ENCODE data around the gene DNPEP. TPM values are rescaled to one million over a fixed set of nuclear protein-coding genes. Genes with fewer than 3 reads are reported as not detected.

Gene DNPEP
- total RNA-seq, 1 donor from 2014 or later: 148 TPM

DNA sequence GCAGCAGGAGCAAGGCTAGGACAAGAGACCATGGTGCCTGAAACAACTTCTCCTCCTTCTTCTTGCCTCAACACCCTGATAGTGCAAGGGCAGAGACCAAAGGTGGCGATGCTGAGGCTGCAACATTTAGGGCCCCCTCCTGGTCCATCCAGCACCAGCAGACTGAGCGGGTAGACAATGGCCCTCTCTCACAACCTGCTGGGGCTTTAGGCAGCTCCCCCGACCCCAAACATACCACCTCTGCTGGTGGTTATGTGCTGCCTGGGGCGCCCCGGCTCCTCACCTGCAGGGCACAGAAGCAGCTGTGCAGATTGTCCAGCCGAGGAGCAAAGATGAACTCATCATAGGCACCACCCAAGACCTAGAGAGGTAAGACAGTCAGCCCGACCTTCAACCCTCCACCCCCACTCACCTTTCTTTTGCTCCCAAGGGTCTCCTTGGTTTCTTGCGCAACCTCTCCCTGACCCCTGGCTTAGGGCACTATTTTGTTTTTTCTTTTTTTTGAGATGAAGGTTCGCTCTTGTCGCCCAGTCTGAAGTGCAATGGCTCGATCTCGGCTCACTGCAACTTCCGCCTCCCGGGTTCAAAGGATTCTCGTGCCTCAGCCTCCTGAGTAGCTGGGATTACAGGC is 3.5 kb downstream of the DNPEP start:
- intact Hi-C loops (cut with micrococcal nuclease): loop anchor here (10.0 kb wide), 1 partner anchor 1099 kb away; no protein-coding TSS in a partner anchor

DNA sequence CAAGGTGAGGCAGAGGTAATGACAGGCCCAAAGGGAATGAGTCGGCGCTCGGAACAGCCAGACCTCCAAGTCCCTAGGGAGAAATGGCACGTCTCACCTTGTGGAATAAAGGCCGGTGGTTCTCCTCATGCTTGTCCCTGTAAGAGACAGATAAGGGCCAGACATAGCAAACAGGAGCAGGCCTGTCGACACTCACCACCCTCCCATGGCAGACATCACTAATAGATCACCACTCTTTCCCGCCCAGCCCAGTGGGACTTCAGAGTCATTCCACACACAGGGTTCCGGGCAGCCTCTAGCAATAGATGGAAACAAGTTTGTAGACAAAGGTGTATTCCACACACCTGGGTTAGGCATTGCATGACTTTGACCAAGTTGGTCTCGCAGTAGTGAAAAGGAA is 6.3 kb downstream of the DNPEP start:
- H3K9me3 Mint-ChIP-seq: no peaks in the 10 kb centered on the region
- H3K4me1 Mint-ChIP-seq: peaks cover 3% of the 10 kb centered on the region
- no peak overlapping the region for H3K4me3 Mint-ChIP-seq
- no peak for DNase-seq
- intact Hi-C loops (cut with micrococcal nuclease): loop anchor here (10.0 kb wide), 1 partner anchor 1097 kb away; no protein-coding TSS in a partner anchor
- H3K27ac Mint-ChIP-seq: no peak overlapping the region
- H3K27me3 Mint-ChIP-seq: no peaks in the 10 kb centered on the region
- H3K36me3 Mint-ChIP-seq (ENCODE audit: low read depth): peaks cover 60% of the 10 kb centered on the region

More for the DNA sequence above, 3.5 kb downstream of the DNPEP start:
- no peaks in the 10 kb centered on the region for H3K9me3 Mint-ChIP-seq
- H3K27me3 Mint-ChIP-seq: no peaks in the 10 kb centered on the region
- H3K4me1 Mint-ChIP-seq: peaks cover 12% of the 10 kb centered on the region
- no peak overlapping the region for H3K27ac Mint-ChIP-seq
- no peak overlapping the region for H3K4me3 Mint-ChIP-seq
- no peak for DNase-seq
- peaks cover 57% of the 10 kb centered on the region for H3K36me3 Mint-ChIP-seq (ENCODE audit: low read depth)

DNA sequence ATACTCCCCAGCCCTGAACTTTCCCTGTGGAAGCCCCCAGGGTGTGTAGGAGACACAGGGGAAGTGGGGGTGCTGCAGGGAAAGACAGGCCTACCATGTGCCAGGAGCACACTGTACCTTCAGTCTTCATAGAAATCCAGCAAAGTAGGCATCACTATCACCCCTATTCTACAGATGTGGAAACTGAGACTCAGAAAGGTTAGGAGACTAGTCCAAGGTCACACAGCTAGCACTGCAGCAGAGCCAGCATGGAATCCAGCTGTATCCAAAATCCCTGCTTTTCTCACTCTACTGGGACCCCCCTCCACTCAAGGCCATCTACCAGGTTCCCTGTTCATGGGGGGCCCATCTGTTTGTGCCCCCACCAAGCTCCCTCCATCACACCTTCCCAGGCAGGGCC is 6.8 kb downstream of the DNPEP start:
- Mint-ChIP-seq H3K4me3 (no peak overlapping the region), H3K27ac (no peak overlapping the region), H3K4me1 (no peaks in the 10 kb centered on the region), H3K36me3 (ENCODE audit: low read depth) (peaks cover 57% of the 10 kb centered on the region), H3K9me3 (no peaks in the 10 kb centered on the region), H3K27me3 (no peaks in the 10 kb centered on the region)
- DNase-seq: no peak
- intact Hi-C loops (cut with micrococcal nuclease): loop anchor here (10.0 kb wide), 1 partner anchor 1096 kb away; no protein-coding TSS in a partner anchor

DNA sequence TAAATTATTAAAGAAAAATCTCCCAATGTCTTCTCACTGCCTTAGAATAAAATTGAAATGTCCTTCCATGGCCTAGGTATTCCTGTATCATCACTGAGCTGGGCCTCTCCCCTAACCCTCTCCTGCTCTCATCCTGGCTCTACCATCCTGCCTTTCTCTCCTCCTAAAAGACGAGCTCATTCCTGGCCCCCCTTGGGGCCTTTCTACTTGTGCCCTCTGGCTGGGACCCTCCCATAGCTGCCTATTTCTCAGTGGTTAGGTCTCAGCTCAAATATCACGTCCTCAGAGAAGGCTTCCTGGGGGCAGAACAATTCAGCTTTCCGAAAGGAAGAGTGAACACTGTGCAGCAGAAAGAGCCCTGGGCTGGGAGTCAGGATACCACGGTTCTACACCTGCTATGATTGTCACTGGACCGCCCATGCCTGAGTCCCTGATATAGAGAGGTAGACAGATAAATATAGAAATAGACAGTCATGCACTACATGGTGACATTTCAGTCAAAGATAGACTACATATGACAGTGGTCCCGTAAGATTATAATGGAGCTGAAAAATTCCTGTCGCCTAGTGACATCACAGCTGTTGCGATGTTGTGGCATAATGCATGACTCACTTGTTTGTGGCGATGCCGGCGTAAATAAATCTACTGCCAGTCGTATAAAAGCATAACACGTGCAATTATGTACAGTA is 9.4 kb downstream of the DNPEP start:
- Mint-ChIP-seq H3K9me3 (no peaks in the 10 kb centered on the region), H3K36me3 (ENCODE audit: low read depth) (peaks cover 57% of the 10 kb centered on the region)

GRCh38 chr2:219369447-219369861 is 18.3 kb downstream of the DNPEP start:
- Mint-ChIP-seq H3K36me3 (ENCODE audit: low read depth) (peaks cover 18% of the 10 kb centered on the region), H3K27me3 (no peaks in the 10 kb centered on the region), H3K27ac (no peak overlapping the region), H3K4me3 (no peak overlapping the region), H3K9me3 (no peaks in the 10 kb centered on the region), H3K4me1 (no peaks in the 10 kb centered on the region)
- intact Hi-C loops (cut with micrococcal nuclease): no loop called here
- no peak for DNase-seq

More for the DNA sequence above, 9.4 kb downstream of the DNPEP start:
- Mint-ChIP-seq H3K4me3 (no peak overlapping the region), H3K27me3 (no peaks in the 10 kb centered on the region), H3K4me1 (no peaks in the 10 kb centered on the region), H3K27ac (no peak overlapping the region)
- DNase-seq: no peak
- intact Hi-C loops (cut with micrococcal nuclease): no loop called here

DNA sequence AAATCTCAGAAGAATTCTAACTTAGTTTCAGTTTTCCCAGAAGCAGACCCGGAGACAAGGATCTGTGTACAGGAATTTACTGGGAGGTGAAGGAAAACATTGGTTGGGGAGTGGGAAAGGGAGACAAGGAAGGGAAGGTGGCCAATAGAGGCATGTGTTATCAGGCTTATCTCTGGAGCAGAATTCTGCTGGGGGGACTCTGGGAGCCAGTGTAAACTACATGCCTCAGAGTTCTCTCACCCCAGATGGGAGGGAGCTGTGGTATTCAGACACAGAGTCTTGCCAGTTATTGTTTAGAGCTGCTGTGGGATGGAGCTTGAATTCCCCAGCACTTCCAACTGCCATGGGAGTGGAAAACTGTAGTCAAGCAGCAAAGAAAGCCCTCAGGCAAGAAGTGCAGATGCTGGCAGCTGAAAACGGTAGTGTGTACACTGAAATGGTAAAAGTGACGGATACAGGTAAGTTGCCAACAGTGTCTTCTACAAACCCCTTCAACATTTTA is 19.0 kb downstream of the DNPEP start:
- peaks cover 11% of the 10 kb centered on the region for H3K36me3 Mint-ChIP-seq (ENCODE audit: low read depth)
- no peaks in the 10 kb centered on the region for H3K4me1 Mint-ChIP-seq
- no peaks in the 10 kb centered on the region for H3K27me3 Mint-ChIP-seq
- no peak overlapping the region for H3K4me3 Mint-ChIP-seq
- intact Hi-C loops (cut with micrococcal nuclease): no loop called here
- H3K9me3 Mint-ChIP-seq: no peaks in the 10 kb centered on the region
- DNase-seq: no peak
- H3K27ac Mint-ChIP-seq: no peak overlapping the region

DNA sequence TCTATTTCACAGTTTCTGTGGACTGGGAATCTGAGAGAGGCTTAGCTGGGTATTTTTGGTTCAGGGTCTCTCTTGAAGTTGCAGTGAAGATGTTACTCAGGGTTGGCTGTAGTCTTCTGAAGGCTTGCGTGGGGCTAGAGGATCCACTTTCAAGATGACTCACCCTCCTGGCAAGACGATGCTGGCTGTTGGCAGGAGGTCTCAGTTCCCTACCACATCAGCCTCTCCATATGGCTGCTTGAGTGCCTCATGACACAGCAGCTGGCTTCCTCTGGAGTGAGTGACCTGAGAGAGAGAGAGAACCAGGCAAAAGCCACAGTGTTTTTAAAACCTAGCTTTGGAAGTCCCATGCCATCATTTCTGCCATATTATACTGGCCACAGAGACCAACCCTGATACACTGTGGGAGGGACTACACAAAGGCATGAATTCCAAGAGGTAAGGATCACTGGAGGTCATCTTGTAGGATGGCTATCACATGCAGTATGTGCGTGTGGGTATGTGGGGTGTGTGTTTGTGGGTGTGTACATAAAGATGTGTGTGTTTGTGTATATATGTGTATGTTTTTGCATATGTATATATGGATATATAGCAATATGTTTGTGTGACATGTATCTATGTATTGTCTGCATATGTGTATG is 25.1 kb downstream of the DNPEP start:
- peaks cover 4% of the 10 kb centered on the region for H3K4me1 Mint-ChIP-seq
- H3K36me3 Mint-ChIP-seq (ENCODE audit: low read depth): no peaks in the 10 kb centered on the region
- no peaks in the 10 kb centered on the region for H3K9me3 Mint-ChIP-seq
- intact Hi-C loops (cut with micrococcal nuclease): no loop called here
- DNase-seq: no peak
- no peak overlapping the region for H3K27ac Mint-ChIP-seq
- H3K4me3 Mint-ChIP-seq: no peak overlapping the region
- H3K27me3 Mint-ChIP-seq: peaks cover 27% of the 10 kb centered on the region

DNA sequence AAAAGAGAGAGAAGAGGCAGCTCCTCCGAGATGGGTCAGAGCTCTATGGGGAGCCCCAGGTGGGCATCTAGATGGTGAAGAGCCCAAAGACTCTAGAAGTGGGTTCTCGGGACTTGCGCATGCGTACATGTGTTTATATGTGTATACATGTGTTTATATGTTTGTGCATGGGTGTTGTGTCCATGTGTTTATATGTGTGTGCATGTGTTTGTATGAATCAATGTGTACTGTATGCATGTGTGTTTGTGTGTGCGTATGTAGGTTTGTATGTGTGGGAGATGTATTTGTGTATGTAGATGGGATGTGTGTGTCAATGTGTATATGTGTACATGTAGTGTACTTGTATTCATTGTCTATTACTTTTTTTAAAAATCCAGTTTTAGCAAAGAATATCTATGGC is 25.6 kb downstream of the DNPEP start:
- no peaks in the 10 kb centered on the region for H3K9me3 Mint-ChIP-seq
- peaks cover 28% of the 10 kb centered on the region for H3K27me3 Mint-ChIP-seq
- intact Hi-C loops (cut with micrococcal nuclease): no loop called here
- peaks cover 4% of the 10 kb centered on the region for H3K4me1 Mint-ChIP-seq
- no peak for DNase-seq
- no peak overlapping the region for H3K4me3 Mint-ChIP-seq
- no peak overlapping the region for H3K27ac Mint-ChIP-seq
- no peaks in the 10 kb centered on the region for H3K36me3 Mint-ChIP-seq (ENCODE audit: low read depth)

DNA sequence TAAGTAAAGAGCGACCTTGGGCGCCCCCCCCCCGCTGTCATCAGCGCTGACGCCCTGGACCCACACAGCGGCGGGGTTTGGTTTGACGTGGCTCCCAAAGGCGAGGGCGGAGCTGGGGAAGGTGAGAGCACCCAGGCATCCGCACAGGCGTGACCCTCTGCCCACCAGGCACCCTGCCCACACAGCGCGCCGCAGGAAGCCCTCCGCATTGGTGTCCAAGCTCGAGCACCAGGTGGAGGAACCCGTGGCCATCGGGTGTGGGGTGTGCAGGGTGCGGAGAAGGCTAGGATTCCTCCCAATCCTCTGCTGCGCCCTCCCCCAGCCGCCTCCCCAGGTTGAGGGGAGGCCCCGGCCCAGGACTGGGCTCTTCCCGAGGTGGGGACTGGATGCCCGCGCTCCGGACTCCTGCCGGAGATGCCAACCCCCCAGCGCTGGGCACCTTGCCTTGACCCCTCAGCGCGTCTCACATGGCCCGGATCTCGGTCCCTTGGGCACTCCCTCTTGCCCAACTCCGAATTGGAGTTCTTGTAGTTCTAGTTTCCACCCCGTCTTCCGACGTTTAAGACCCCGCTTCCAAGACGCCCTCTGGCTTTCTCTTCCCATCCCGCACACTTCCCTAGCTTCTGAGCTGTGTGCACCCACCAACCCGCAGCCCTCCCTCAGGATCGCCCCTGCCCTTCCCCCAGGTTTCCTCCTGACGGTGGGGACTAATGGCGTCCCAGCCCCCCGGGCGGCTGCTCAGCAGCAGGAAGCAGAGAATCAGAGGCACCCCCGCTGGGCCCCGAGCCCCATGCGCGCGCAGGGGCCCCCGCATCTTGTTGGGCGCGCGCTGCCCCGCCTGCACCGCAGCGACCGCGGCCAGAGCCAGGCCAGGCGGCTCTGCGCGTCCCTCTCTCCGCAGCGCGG is 29.3 kb downstream of the DNPEP start:
- Mint-ChIP-seq H3K27me3 (peaks cover 51% of the 10 kb centered on the region), H3K27ac (no peak overlapping the region), H3K36me3 (ENCODE audit: low read depth) (no peaks in the 10 kb centered on the region), H3K9me3 (no peaks in the 10 kb centered on the region), H3K4me1 (peaks cover 4% of the 10 kb centered on the region), H3K4me3 (no peak overlapping the region)
- intact Hi-C loops (cut with micrococcal nuclease): no loop called here
- DNase-seq: no peak

- Mint-ChIP-seq H3K4me3 (no peak overlapping the region), H3K36me3 (ENCODE audit: low read depth) (no peaks in the 10 kb centered on the region), H3K4me1 (no peaks in the 10 kb centered on the region), H3K27me3 (peaks cover 52% of the 10 kb centered on the region), H3K9me3 (no peaks in the 10 kb centered on the region), H3K27ac (no peak overlapping the region)
- DNase-seq: no peak
- intact Hi-C loops (cut with micrococcal nuclease): no loop called here
Observed at GRCh38 chr2:219356834-219357233, 30.9 kb downstream of the DNPEP start.

DNA sequence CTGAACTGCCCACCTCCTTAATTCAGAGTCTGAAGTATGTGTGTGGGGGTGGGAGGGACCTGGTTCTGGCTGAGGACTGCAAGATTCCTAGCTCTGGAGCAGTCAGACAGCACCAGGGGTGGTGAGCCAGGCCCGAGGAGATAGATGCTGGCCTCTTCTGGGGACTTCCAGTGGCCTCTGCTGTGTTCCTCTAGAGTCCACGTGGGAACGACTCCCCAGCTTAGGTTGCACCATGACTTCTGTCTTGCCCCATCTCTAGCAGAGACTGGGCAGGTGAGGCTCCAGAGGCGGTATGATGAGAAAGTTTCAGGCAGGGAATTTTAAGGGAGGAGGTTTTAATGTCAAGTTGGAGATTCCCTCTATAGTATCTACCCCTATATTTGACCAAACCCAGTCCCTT is 33.1 kb downstream of the DNPEP start:
- intact Hi-C loops (cut with micrococcal nuclease): no loop called here
- no peak for DNase-seq
- Mint-ChIP-seq H3K27ac (no peak overlapping the region), H3K4me3 (no peak overlapping the region), H3K9me3 (no peaks in the 10 kb centered on the region), H3K27me3 (peaks cover 41% of the 10 kb centered on the region), H3K36me3 (ENCODE audit: low read depth) (no peaks in the 10 kb centered on the region), H3K4me1 (no peaks in the 10 kb centered on the region)

DNA sequence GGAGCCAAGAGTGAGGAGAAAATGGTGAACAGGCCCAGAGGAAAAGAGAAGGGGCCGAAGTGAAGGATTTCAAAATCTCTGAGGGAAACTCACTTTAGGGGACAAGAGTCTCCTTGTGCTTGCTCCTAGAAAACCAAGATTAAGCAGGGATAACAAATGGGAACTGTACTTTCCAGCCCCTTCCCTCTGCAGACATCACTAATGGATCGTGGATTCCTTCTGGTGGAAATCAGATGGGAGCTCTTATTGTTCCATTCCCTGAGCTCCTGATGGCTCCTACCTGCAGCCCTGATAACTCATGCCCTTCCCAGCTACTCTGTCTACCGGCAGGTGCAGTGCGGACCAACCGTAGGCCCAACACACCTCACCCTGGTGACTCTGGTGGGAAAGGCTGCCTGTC is 34.6 kb downstream of the DNPEP start:
- no peak for DNase-seq
- intact Hi-C loops (cut with micrococcal nuclease): no loop called here
- Mint-ChIP-seq H3K27ac (no peak overlapping the region), H3K27me3 (peaks cover 38% of the 10 kb centered on the region), H3K9me3 (no peaks in the 10 kb centered on the region), H3K4me3 (no peak overlapping the region), H3K4me1 (no peaks in the 10 kb centered on the region), H3K36me3 (ENCODE audit: low read depth) (no peaks in the 10 kb centered on the region)

DNA sequence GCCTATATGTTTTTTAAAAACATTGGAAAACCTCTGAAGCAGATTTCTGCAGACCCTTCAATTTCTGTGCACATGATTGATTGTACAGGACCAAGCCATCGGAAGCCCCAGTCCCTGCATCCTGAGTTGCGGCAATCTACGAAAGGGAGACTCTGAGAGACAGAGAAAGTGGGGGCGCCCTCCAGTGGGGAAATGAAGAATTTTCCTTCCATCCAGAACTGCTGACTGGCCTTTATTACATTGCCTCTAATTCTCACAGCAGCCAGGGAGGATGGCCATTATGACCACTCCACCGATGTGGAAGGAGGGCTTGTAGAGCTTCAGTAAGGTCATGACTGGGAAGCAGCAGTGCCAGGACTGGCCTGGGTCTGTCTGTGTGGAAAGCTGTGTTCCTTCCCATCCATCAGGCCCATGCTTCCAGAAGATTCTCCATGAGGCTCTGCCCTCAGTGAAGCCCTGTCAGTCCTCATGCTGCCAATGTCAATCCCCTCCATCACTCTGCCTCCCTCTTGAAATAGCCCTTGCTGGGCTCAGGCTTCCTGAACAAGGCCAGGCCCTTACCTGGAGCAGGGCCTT is 35.2 kb downstream of the DNPEP start:
- DNase-seq: peak; percentile 90
- Mint-ChIP-seq H3K36me3 (ENCODE audit: low read depth) (no peaks in the 10 kb centered on the region), H3K4me3 (no peak overlapping the region), H3K27me3 (peaks cover 36% of the 10 kb centered on the region), H3K4me1 (no peaks in the 10 kb centered on the region), H3K27ac (no peak overlapping the region), H3K9me3 (no peaks in the 10 kb centered on the region)
- intact Hi-C loops (cut with micrococcal nuclease): loop anchor here (1.0 kb wide), 1 partner anchor 192 kb away; the partner anchor contains the start of gene NHEJ1
